ENCODE measurements around the gene NPIPA5. TPM values are rescaled to one million over a fixed set of nuclear protein-coding genes. Genes with fewer than 3 reads are reported as not detected.

Gene NPIPA5
- total RNA-seq, result 0.24 and 3.4 TPM in 2 replicates

GRCh38 chr16:15378194-15378593 is at the start of gene NPIPA5:
Gene NPIPA5 (minus strand): TSS chr16:15378294. CDS start chr16:15378294, 0 bp downstream.

GRCh38 chr16:15395631-15396508 is 17.8 kb upstream of the NPIPA5 start, which contains the start of gene MPV17L:
Gene MPV17L (plus strand): TSS chr16:15395754. CDS start chr16:15395898, 144 bp downstream.

Other genes with a start within 250 kb of the NPIPA5 start
- 0.72 and 5.8 TPM in 2 replicates for gene MPV17L, start 17.5 kb upstream of the NPIPA5 start, total RNA-seq
- gene BMERB1, start 56.3 kb upstream of the NPIPA5 start, total RNA-seq, result 4.1 and 9.8 TPM in 2 replicates

Measured in tracheal epithelial cell (primary cell).